ENCODE measurements around the gene DEFB112.

DEFB112 gene

GRCh38 chr6:50096296-50096695 is 46.6 kb upstream of the DEFB112 start:
- no peak overlapping the region for H3K27ac ChIP-seq (ENCODE audit: low read depth, low read length, poor library complexity, severe bottlenecking)
- no peak overlapping the region for H3K4me2 ChIP-seq (ENCODE audit: low read length)
- TF ChIP-seq CTCF (IDR thresholded peaks at IDR 0.05; ENCODE audit: low read length) = no peak
- no peak for TF ChIP-seq EZH2 (IDR thresholded peaks at IDR 0.05; ENCODE audit: borderline replicate concordance, low read length)
- no peak overlapping the region for H3K9ac ChIP-seq (ENCODE audit: low read length)
- no peaks in the 10 kb centered on the region for H3K79me2 ChIP-seq (ENCODE audit: insufficient read depth, low read length)
- no peak overlapping the region for H2AFZ ChIP-seq (ENCODE audit: low read length)
- no peaks in the 10 kb centered on the region for H4K20me1 ChIP-seq (ENCODE audit: insufficient read depth, low read length)
- H3K9me2 ChIP-seq (ENCODE audit: low read depth, low read length) = no peaks in the 10 kb centered on the region
- no peaks in the 10 kb centered on the region for H3K27me3 ChIP-seq (ENCODE audit: insufficient read depth, low read length)
- H3F3A ChIP-seq (ENCODE audit: insufficient read depth, low read length) = no peaks in the 10 kb centered on the region
- H3K4me3 ChIP-seq (ENCODE audit: low read depth, low read length, poor library complexity, severe bottlenecking) = no peak overlapping the region
- no peaks in the 10 kb centered on the region for H3K9me3 ChIP-seq (ENCODE audit: low read length)
- H3K36me3 ChIP-seq (ENCODE audit: insufficient read depth, low read length) = no peaks in the 10 kb centered on the region
- no peaks in the 10 kb centered on the region for H3K4me1 ChIP-seq (ENCODE audit: insufficient read depth, low read length, severe bottlenecking)

GRCh38 chr6:50093938-50094272 is 44.2 kb upstream of the DEFB112 start:
- H3K4me3 ChIP-seq (ENCODE audit: low read depth, low read length, poor library complexity, severe bottlenecking) = no peak overlapping the region
- no peaks in the 10 kb centered on the region for H3F3A ChIP-seq (ENCODE audit: insufficient read depth, low read length)
- TF ChIP-seq CTCF (IDR thresholded peaks at IDR 0.05; ENCODE audit: low read length) = no peak
- no peak for TF ChIP-seq EZH2 (IDR thresholded peaks at IDR 0.05; ENCODE audit: borderline replicate concordance, low read length)
- H3K27me3 ChIP-seq (ENCODE audit: insufficient read depth, low read length) = no peaks in the 10 kb centered on the region
- H4K20me1 ChIP-seq (ENCODE audit: insufficient read depth, low read length) = no peaks in the 10 kb centered on the region
- no peak overlapping the region for H3K9ac ChIP-seq (ENCODE audit: low read length)
- no peaks in the 10 kb centered on the region for H3K9me3 ChIP-seq (ENCODE audit: low read length)
- no peaks in the 10 kb centered on the region for H3K79me2 ChIP-seq (ENCODE audit: insufficient read depth, low read length)
- H3K4me2 ChIP-seq (ENCODE audit: low read length) = no peak overlapping the region
- no peaks in the 10 kb centered on the region for H3K9me2 ChIP-seq (ENCODE audit: low read depth, low read length)
- H3K27ac ChIP-seq (ENCODE audit: low read depth, low read length, poor library complexity, severe bottlenecking) = no peak overlapping the region
- H3K4me1 ChIP-seq (ENCODE audit: insufficient read depth, low read length, severe bottlenecking) = no peaks in the 10 kb centered on the region
- no peak overlapping the region for H2AFZ ChIP-seq (ENCODE audit: low read length)
- no peaks in the 10 kb centered on the region for H3K36me3 ChIP-seq (ENCODE audit: insufficient read depth, low read length)

- Histone ChIP-seq H3K4me3 (ENCODE audit: low read depth, low read length, poor library complexity, severe bottlenecking) (no peak overlapping the region), H3K9me2 (ENCODE audit: low read depth, low read length) (no peaks in the 10 kb centered on the region), H3F3A (ENCODE audit: insufficient read depth, low read length) (no peaks in the 10 kb centered on the region), H4K20me1 (ENCODE audit: insufficient read depth, low read length) (no peaks in the 10 kb centered on the region), H3K36me3 (ENCODE audit: insufficient read depth, low read length) (no peaks in the 10 kb centered on the region), H3K27me3 (ENCODE audit: insufficient read depth, low read length) (no peaks in the 10 kb centered on the region), H3K9ac (ENCODE audit: low read length) (no peak overlapping the region), H3K4me2 (ENCODE audit: low read length) (no peak overlapping the region), H3K27ac (ENCODE audit: low read depth, low read length, poor library complexity, severe bottlenecking) (no peak overlapping the region), H2AFZ (ENCODE audit: low read length) (no peak overlapping the region), H3K79me2 (ENCODE audit: insufficient read depth, low read length) (no peaks in the 10 kb centered on the region), H3K4me1 (ENCODE audit: insufficient read depth, low read length, severe bottlenecking) (no peaks in the 10 kb centered on the region), H3K9me3 (ENCODE audit: low read length) (no peaks in the 10 kb centered on the region)
- no peak for TF ChIP-seq CTCF (IDR thresholded peaks at IDR 0.05; ENCODE audit: low read length)
- no peak for TF ChIP-seq EZH2 (IDR thresholded peaks at IDR 0.05; ENCODE audit: borderline replicate concordance, low read length)
Observed at GRCh38 chr6:50093116-50093937, 43.6 kb upstream of the DEFB112 start.

All from OCI-LY1 (cell line).